CD14-positive monocyte (primary cell): ENCODE measurements around the gene GPD1L. TPM values are rescaled to one million over a fixed set of nuclear protein-coding genes. Genes with fewer than 3 reads are reported as not detected.

Experiments used
- DNase-seq, 3 donors: peaks; one replicate each; pipeline ENCODE4 v3.0.0-alpha.2; 2011 to 2022
- H2AFZ ChIP-seq: 2 replicates; pipeline ENCODE4 v1.6.0; 2012; ENCODE audit warnings: mild to moderate bottlenecking, low read depth, low read length, inconsistent platforms; ENCODE audit not compliant: insufficient read depth, poor library complexity, severe bottlenecking
- H3K27ac ChIP-seq, 2 donors: 1 replicate in 1 of 2; 2 replicates in 1 of 2; pipeline ENCODE4 v1.5.1; 2012 to 2013; ENCODE audit warnings: low read length in 2 of 2, control low read depth in 1 of 2, inconsistent platforms in 1 of 2, low read depth in 1 of 2, mild to moderate bottlenecking in 1 of 2
- H3K27me3 ChIP-seq, 2 donors: one replicate each; pipeline versions ENCODE4 v1.6.0 to v1.6.1; 2011 to 2013; ENCODE audit warnings: low read length in 2 of 2; ENCODE audit not compliant: control insufficient read depth in 2 of 2, insufficient read depth in 2 of 2
- H3K36me3 ChIP-seq, 2 donors: replicated peaks in 1 of 2; 1 replicate in 1 of 2; 2 replicates in 1 of 2; pipeline versions ENCODE4 v1.5.1 to v1.6.1; 2012 to 2013; ENCODE audit warnings: low read length in 2 of 2, control low read depth in 1 of 2, inconsistent platforms in 1 of 2, mild to moderate bottlenecking in 1 of 2; ENCODE audit not compliant: insufficient read depth in 2 of 2, control insufficient read depth in 1 of 2
- H3K4me1 ChIP-seq, 2 donors: 1 replicate in 1 of 2; 2 replicates in 1 of 2; pipeline versions ENCODE4 v1.5.1 to v1.6.1; 2012 to 2013; ENCODE audit warnings: low read length in 2 of 2, control low read depth in 1 of 2, inconsistent platforms in 1 of 2, mild to moderate bottlenecking in 1 of 2, moderate library complexity in 1 of 2; ENCODE audit not compliant: insufficient read depth in 2 of 2, control insufficient read depth in 1 of 2
- H3K4me2 ChIP-seq: replicated peaks from 2 replicates; pipeline ENCODE3; 2012; ENCODE audit warnings: low read length, moderate library complexity, mild to moderate bottlenecking; ENCODE audit not compliant: poor library complexity, severe bottlenecking; ENCODE audit errors: extremely low read depth
- H3K4me3 ChIP-seq, 3 experiments: fragments of 200-600 bp in 1 of 3; sonication (generic) in 1 of 3; replicated peaks in 1 of 3; 1 replicate in 2 of 3; 2 replicates in 1 of 3; pipeline ENCODE4 v1.5.1; 2011 to 2013; ENCODE audit warnings: low read length in 3 of 3, mild to moderate bottlenecking in 3 of 3, control low read depth in 2 of 3, low read depth in 2 of 3, inconsistent platforms in 1 of 3, moderate library complexity in 1 of 3
- H3K79me2 ChIP-seq: 2 replicates; pipeline ENCODE4 v1.6.0; 2012; ENCODE audit warnings: mild to moderate bottlenecking, control low read depth, inconsistent platforms, low read length, moderate library complexity; ENCODE audit not compliant: insufficient read depth
- H3K9ac ChIP-seq: 2 replicates; pipeline ENCODE4 v1.6.0; 2017; ENCODE audit warnings: low read length, mild to moderate bottlenecking; ENCODE audit not compliant: insufficient read depth, poor library complexity, severe bottlenecking
- H3K9me3 ChIP-seq, 2 donors: replicated peaks in 1 of 2; 1 replicate in 1 of 2; 2 replicates in 1 of 2; pipeline versions ENCODE4 v1.5.1 to v1.6.1; 2012 to 2013; ENCODE audit warnings: low read length in 2 of 2, control low read depth in 1 of 2; ENCODE audit not compliant: control insufficient read depth in 1 of 2, insufficient read depth in 1 of 2
- H4K20me1 ChIP-seq: 2 replicates; pipeline ENCODE4 v1.6.0; 2012; ENCODE audit warnings: mild to moderate bottlenecking, low read length, control low read depth, moderate library complexity; ENCODE audit not compliant: insufficient read depth
- H3K27ac Mint-ChIP-seq, 7 donors: one replicate each; pipeline ENCODE4 v1.8.0; 2020; ENCODE audit warnings: mild to moderate bottlenecking in 7 of 7, mixed read lengths in 7 of 7, moderate library complexity in 6 of 7, inconsistent platforms in 2 of 7
- H3K27me3 Mint-ChIP-seq, 3 donors: one replicate each; pipeline ENCODE4 v1.8.0; 2021 to 2022; ENCODE audit warnings: low read depth in 3 of 3, mild to moderate bottlenecking in 3 of 3, mixed read lengths in 3 of 3, moderate library complexity in 3 of 3, inconsistent platforms in 1 of 3
- H3K36me3 Mint-ChIP-seq, 2 donors: one replicate each; pipeline ENCODE4 v1.8.0; 2020; ENCODE audit warnings: mixed read lengths in 2 of 2, inconsistent platforms in 1 of 2, mild to moderate bottlenecking in 1 of 2
- H3K4me1 Mint-ChIP-seq: one replicate; pipeline ENCODE4 v1.8.0; 2020; ENCODE audit warnings: mild to moderate bottlenecking, mixed read lengths
- H3K4me3 Mint-ChIP-seq, 2 donors: one replicate each; pipeline ENCODE4 v1.8.0; 2020; ENCODE audit warnings: mild to moderate bottlenecking in 2 of 2, mixed read lengths in 2 of 2, moderate library complexity in 1 of 2
- H3K9me3 Mint-ChIP-seq, 7 donors: one replicate each; pipeline ENCODE4 v1.8.0; 2020 to 2022; ENCODE audit warnings: mixed read lengths in 7 of 7, mild to moderate bottlenecking in 6 of 7, moderate library complexity in 6 of 7, inconsistent platforms in 2 of 7
- CTCF ChIP-seq: fragments of 200-600 bp; IDR thresholded peaks from one replicate; pipeline ENCODE4 v1.8.0; 2022; ENCODE audit warnings: antibody characterized with exemption, mild to moderate bottlenecking
- WGBS: methylation state at CpG from one replicate; pipeline ENCODE4 v1.1.5; 2013; ENCODE audit warnings: missing lambda C conversion rate; ENCODE audit not compliant: insufficient coverage; 5-methylcytosine and 5-hydroxymethylcytosine counted together
- intact Hi-C, 2 donors: fragments of 100-400 bp; cut with micrococcal nuclease; formaldehyde crosslinking; loops; one replicate each; pipeline versions ENCODE4 v1.15.0 to v1.15.1; 2023
- polyA plus RNA-seq, 3 donors: library from polyadenylated mRNA; depleted of rRNA in 1 of 3; unstranded in 2 of 3; stranded (reverse) in 1 of 3; fragments of 300-500 nt in 2 of 3; fragments of >200 nt in 1 of 3; fragmentation: Illumina TruSeq in 2 of 3; gene quantifications; 1 replicate in 2 of 3; 2 replicates in 1 of 3; pipeline ENCODE4 v1.2.3, GENCODE V29; 2012 to 2021

The GPD1L gene
- polyA plus RNA-seq, 3 donors, result 4.9 to 11.8 (median 10.2) TPM

- Mint-ChIP-seq H3K4me3 (no peak overlapping the region), H3K36me3 (no peaks in the 10 kb centered on the region), H3K27me3 (peaks cover 7 to 11% (median 11%) of the 10 kb centered on the region in 3 donors), H3K27ac (no peak overlapping the region), H3K9me3 (peaks cover 0 to 5% (median 1%) of the 10 kb centered on the region in 7 donors), H3K4me1 (peaks cover 15% of the 10 kb centered on the region)
- no peak overlapping the region for H3K27ac ChIP-seq
- H3K4me3 ChIP-seq, result no peak overlapping the region
- H3K27me3 ChIP-seq, result peaks cover 0 to 2% of the 10 kb centered on the region in 2 donors
- peaks cover under 1% of the 10 kb centered on the region in 2 donors for H3K9me3 ChIP-seq
- no CpG with 5 or more reads among the region's 3 CpGs for whole genome bisulfite sequencing
- no peaks in the 10 kb centered on the region for H3K79me2 ChIP-seq
- no peaks in the 10 kb centered on the region for H4K20me1 ChIP-seq
- H3K36me3 ChIP-seq, result no peaks in the 10 kb centered on the region
- no peak overlapping the region for H3K9ac ChIP-seq
- H3K4me2 ChIP-seq, result no peak overlapping the region
- intact Hi-C loops, result no loop called here
- H2AFZ ChIP-seq, result no peak overlapping the region
- H3K4me1 ChIP-seq, result peaks cover 0 to 6% of the 10 kb centered on the region in 2 donors
- no peak for TF ChIP-seq CTCF
- DNase-seq, result no peak
These were observed 11.0 kb upstream of the GPD1L start for GRCh38 chr3:32095431-32095830.

GRCh38 chr3:32097768-32098167 lies 8.7 kb upstream of the GPD1L start:
- no peak for DNase-seq
- no peak overlapping the region for H3K9ac ChIP-seq
- H2AFZ ChIP-seq, result no peak overlapping the region
- no peak overlapping the region for H3K27ac ChIP-seq
- peaks cover 0 to 2% of the 10 kb centered on the region in 2 donors for H3K27me3 ChIP-seq
- intact Hi-C loops, result no loop called here
- no peaks in the 10 kb centered on the region for H3K36me3 ChIP-seq
- Mint-ChIP-seq H3K27ac (no peak overlapping the region), H3K9me3 (peaks cover 12 to 23% (median 16%) of the 10 kb centered on the region in 7 donors), H3K4me1 (peaks cover 4% of the 10 kb centered on the region), H3K36me3 (no peaks in the 10 kb centered on the region), H3K4me3 (no peak overlapping the region), H3K27me3 (peaks cover 2 to 5% (median 3%) of the 10 kb centered on the region in 3 donors)
- H3K4me3 ChIP-seq, result no peak overlapping the region
- no peak for TF ChIP-seq CTCF
- H3K9me3 ChIP-seq, result peaks cover 16 to 21% of the 10 kb centered on the region in 2 donors
- H3K79me2 ChIP-seq, result no peaks in the 10 kb centered on the region
- WGBS, result 20% methylated on average over 1 of the region's 1 CpG
- no peak overlapping the region for H3K4me2 ChIP-seq
- no peaks in the 10 kb centered on the region for H4K20me1 ChIP-seq
- no peaks in the 10 kb centered on the region for H3K4me1 ChIP-seq
